H1 (cell line): ENCODE measurements around the gene BCAM. TPM values are rescaled to one million over a fixed set of nuclear protein-coding genes. Genes with fewer than 3 reads are reported as not detected.

Source experiments
- CTCF ChIA-PET: fragments of 300-600 bp; sonication (Branson Sonifier 250); formaldehyde crosslinking; loops from one replicate; lab custom pipeline; 2021; ENCODE audit not compliant: partially characterized antibody; lab: Charles Lee
- POLR2A ChIA-PET: fragments of 300-600 bp; sonication (Branson Sonifier 250); formaldehyde crosslinking; loops from one replicate; lab custom pipeline; 2021; ENCODE audit warnings: inconsistent platforms; ENCODE audit not compliant: partially characterized antibody; lab: Charles Lee
- DNase-seq, 2 experiments: peaks; one replicate each; pipeline versions ENCODE4 v3.0.0 to v3.0.0-alpha.2; 2010 to 2022; ENCODE audit warnings: low spot score in 2 of 2, low read depth in 1 of 2, mixed read lengths in 1 of 2
- FAIRE-seq: peaks from 2 replicates; lab custom pipeline; 2011; peaks lifted over from hg19 to GRCh38; lab: Jason Lieb, UNC
- H2AFZ ChIP-seq: 2 replicates; pipeline ENCODE4 v1.8.1; 2012; ENCODE audit warnings: low read length, inconsistent platforms
- H2AK5ac ChIP-seq: 2 replicates; pipeline ENCODE4 v1.6.1; 2013; ENCODE audit warnings: low read depth, low read length
- H2BK120ac ChIP-seq: replicated peaks from 2 replicates; pipeline ENCODE3; 2013; ENCODE audit warnings: low read depth, low read length, inconsistent platforms
- H2BK12ac ChIP-seq: 2 replicates; pipeline ENCODE4 v1.6.1; 2013; ENCODE audit warnings: low read depth, low read length
- H2BK15ac ChIP-seq: 2 replicates; pipeline ENCODE4 v1.6.1; 2013; ENCODE audit warnings: low read length
- H2BK20ac ChIP-seq: 2 replicates; pipeline ENCODE4 v1.6.1; 2013; ENCODE audit warnings: low read length
- H2BK5ac ChIP-seq: 2 replicates; pipeline ENCODE4 v1.6.1; 2013; ENCODE audit warnings: low read depth, low read length
- H3K14ac ChIP-seq: 2 replicates; pipeline ENCODE4 v1.6.1; 2013; ENCODE audit warnings: inconsistent platforms; ENCODE audit not compliant: insufficient read length
- H3K18ac ChIP-seq: 2 replicates; pipeline ENCODE4 v1.6.1; 2013; ENCODE audit warnings: low read length; ENCODE audit errors: extremely low read depth
- H3K23ac ChIP-seq: 2 replicates; pipeline ENCODE4 v1.6.1; 2013; ENCODE audit warnings: inconsistent platforms; ENCODE audit not compliant: insufficient read length
- H3K23me2 ChIP-seq: 2 replicates; pipeline ENCODE4 v1.6.1; 2013; ENCODE audit warnings: low read depth, low read length
- H3K27ac ChIP-seq: 2 replicates; pipeline ENCODE4 v1.6.1; 2011; ENCODE audit warnings: low read depth, low read length, inconsistent platforms
- H3K27me3 ChIP-seq, 4 experiments: replicated peaks in 1 of 4; 1 replicate in 1 of 4; 2 replicates in 3 of 4; pipeline versions ENCODE4 v1.6.1 to v1.8.1; 2011 to 2013; ENCODE audit warnings: low read length in 3 of 4, mild to moderate bottlenecking in 3 of 4, inconsistent platforms in 2 of 4, mixed read lengths in 2 of 4, moderate library complexity in 1 of 4; ENCODE audit not compliant: control insufficient read depth in 3 of 4, insufficient read depth in 3 of 4; ENCODE audit errors: extremely low read depth in 1 of 4
- H3K36me3 ChIP-seq, 4 experiments: 2 replicates each; pipeline versions ENCODE4 v1.6.1 to v1.8.1; 2011 to 2013; ENCODE audit warnings: mild to moderate bottlenecking in 4 of 4, low read length in 3 of 4, moderate library complexity in 2 of 4, control low read depth in 1 of 4, inconsistent platforms in 1 of 4; ENCODE audit not compliant: insufficient read depth in 4 of 4, control insufficient read depth in 2 of 4
- H3K4ac ChIP-seq: replicated peaks from 2 replicates; pipeline ENCODE3; 2013; ENCODE audit warnings: low read length, low read depth, mixed read lengths, inconsistent platforms; ENCODE audit not compliant: insufficient read length
- H3K4me1 ChIP-seq, 4 experiments: replicated peaks in 1 of 4; 1 replicate in 1 of 4; 2 replicates in 3 of 4; pipeline versions ENCODE4 v1.6.1 to v1.8.1; 2011 to 2013; ENCODE audit warnings: low read length in 3 of 4, inconsistent platforms in 2 of 4, mixed read lengths in 1 of 4; ENCODE audit not compliant: insufficient read depth in 4 of 4, control insufficient read depth in 3 of 4
- H3K4me2 ChIP-seq, 2 experiments: 2 replicates each; pipeline versions ENCODE4 v1.6.1 to v1.8.1; 2011 to 2013; ENCODE audit warnings: low read depth in 2 of 2, low read length in 2 of 2, control low read depth in 1 of 2, inconsistent platforms in 1 of 2, mild to moderate bottlenecking in 1 of 2; ENCODE audit not compliant: insufficient read depth in 1 of 2
- H3K4me3 ChIP-seq, 4 experiments: fragments of 200-600, 300-600 bp in 1 of 4; sonication (generic), shearing (Covaris generic), sonication (Bioruptor Twin) in 1 of 4; 2 replicates each; pipeline versions ENCODE4 v1.5.1 to v1.8.1; 2011 to 2016; ENCODE audit warnings: low read length in 4 of 4, low read depth in 3 of 4, control low read depth in 2 of 4, inconsistent platforms in 2 of 4, mild to moderate bottlenecking in 2 of 4, mixed read lengths in 1 of 4, moderate library complexity in 1 of 4; ENCODE audit not compliant: insufficient read depth in 2 of 4; ENCODE audit errors: extremely low read depth in 1 of 4
- H3K56ac ChIP-seq: replicated peaks from 2 replicates; pipeline ENCODE3; 2013; ENCODE audit warnings: low read depth, mild to moderate bottlenecking, mixed read lengths, low read length, inconsistent platforms; ENCODE audit not compliant: insufficient read length
- H3K79me1 ChIP-seq: 2 replicates; pipeline ENCODE4 v1.6.1; 2013; ENCODE audit warnings: low read depth, low read length, control low read depth
- H3K79me2 ChIP-seq, 2 experiments: 2 replicates each; pipeline versions ENCODE4 v1.6.1 to v1.8.1; 2012 to 2013; ENCODE audit warnings: low read length in 2 of 2, mild to moderate bottlenecking in 2 of 2, inconsistent platforms in 1 of 2; ENCODE audit not compliant: insufficient read depth in 2 of 2, control insufficient read depth in 1 of 2
- H3K9ac ChIP-seq, 4 experiments: replicated peaks in 1 of 4; 1 replicate in 1 of 4; 2 replicates in 3 of 4; pipeline versions ENCODE4 v1.6.1 to v1.8.1; 2011 to 2013; ENCODE audit warnings: low read depth in 3 of 4, low read length in 3 of 4, control low read depth in 2 of 4, mild to moderate bottlenecking in 2 of 4, moderate library complexity in 2 of 4, inconsistent platforms in 1 of 4; ENCODE audit errors: extremely low read depth in 1 of 4
- H3K9me3 ChIP-seq, 2 experiments: 2 replicates each; pipeline versions ENCODE4 v1.6.1 to v1.8.1; 2012 to 2013; ENCODE audit warnings: mild to moderate bottlenecking in 2 of 2, moderate library complexity in 2 of 2, control low read depth in 1 of 2, inconsistent platforms in 1 of 2, low read depth in 1 of 2, low read length in 1 of 2, mixed read lengths in 1 of 2; ENCODE audit not compliant: insufficient read depth in 2 of 2
- H4K20me1 ChIP-seq, 2 experiments: replicated peaks in 1 of 2; 2 replicates each; pipeline versions ENCODE3 to v1.8.1; 2011 to 2013; ENCODE audit warnings: inconsistent platforms in 2 of 2, low read length in 2 of 2, mild to moderate bottlenecking in 1 of 2; ENCODE audit not compliant: insufficient read depth in 2 of 2, control insufficient read depth in 1 of 2
- H4K5ac ChIP-seq: 2 replicates; pipeline ENCODE4 v1.6.1; 2013; ENCODE audit warnings: low read length, low read depth, mixed read lengths, inconsistent platforms; ENCODE audit not compliant: insufficient read length
- H4K8ac ChIP-seq: 2 replicates; pipeline ENCODE4 v1.8.0; 2013; ENCODE audit warnings: mild to moderate bottlenecking, moderate library complexity, low read length, inconsistent platforms; ENCODE audit not compliant: insufficient read depth; ENCODE audit errors: extremely low read depth
- H4K91ac ChIP-seq: replicated peaks from 2 replicates; pipeline ENCODE3; 2013; ENCODE audit warnings: low read length, mixed read lengths, inconsistent platforms; ENCODE audit not compliant: insufficient read length
- EGR1 ChIP-seq: IDR thresholded peaks from 2 replicates; pipeline ENCODE4 v1.6.1; 2011; ENCODE audit warnings: low read depth, low read length, borderline replicate concordance
- FOSL1 ChIP-seq: IDR thresholded peaks from 2 replicates; pipeline ENCODE4 v1.6.1; 2011; ENCODE audit warnings: mild to moderate bottlenecking, low read depth, low read length, moderate library complexity; ENCODE audit not compliant: insufficient read depth
- KDM5A ChIP-seq: fragments of 200-600 bp; IDR thresholded peaks from 2 replicates; pipeline ENCODE4 v1.7.1; 2012; ENCODE audit warnings: mild to moderate bottlenecking, low read length, inconsistent platforms, mixed read lengths
- NRF1 ChIP-seq: IDR thresholded peaks from 2 replicates; pipeline ENCODE4 v1.6.1; 2011; ENCODE audit warnings: mild to moderate bottlenecking, low read depth, low read length, improper control_type of control experiment
- RXRA ChIP-seq: IDR thresholded peaks from 2 replicates; pipeline ENCODE4 v1.6.1; 2011; ENCODE audit warnings: low read depth, mild to moderate bottlenecking, low read length, moderate library complexity; ENCODE audit not compliant: insufficient read depth
- TAF1 ChIP-seq: IDR thresholded peaks from 2 replicates; pipeline ENCODE4 v1.6.1; 2011; ENCODE audit warnings: mild to moderate bottlenecking, low read depth, low read length
- YY1 ChIP-seq: IDR thresholded peaks from 2 replicates; pipeline ENCODE4 v1.6.1; 2011; ENCODE audit warnings: low read depth, mild to moderate bottlenecking, low read length
- WGBS, 2 experiments: shearing (Covaris generic) in 1 of 2; methylation state at CpG; one replicate each; pipeline versions ENCODE4 v1.1.6 to v1.1.7; 2013 to 2015; ENCODE audit warnings: low lambda C conversion rate in 2 of 2, mixed read lengths in 2 of 2, inconsistent platforms in 1 of 2, low coverage in 1 of 2, missing lambda C conversion rate in 1 of 2; ENCODE audit not compliant: insufficient replicate concordance in 2 of 2, insufficient coverage in 1 of 2, insufficient read length in 1 of 2; ENCODE audit errors: extremely low coverage in 1 of 2, missing lambda C conversion rate in 1 of 2; 5-methylcytosine and 5-hydroxymethylcytosine counted together
- polyA plus RNA-seq, 7 experiments: library from polyadenylated mRNA; depleted of rRNA in 3 of 7; stranded (reverse) in 5 of 7; unstranded in 2 of 7; fragments of >200 nt in 5 of 7; fragments of 200-250 nt in 2 of 7; gene quantifications; 1 replicate in 5 of 7; 2 replicates in 1 of 7; 4 replicates in 1 of 7; pipeline versions ENCODE4 v1.2.1 to v1.2.3, GENCODE V29; 2011 to 2013; ENCODE audit warnings: missing spikeins in 2 of 7, mixed read lengths in 2 of 7
- total RNA-seq: library from RNA; stranded (reverse); fragmentation: NEBNext Ultra II Directional; extraction: Animal tissue kit (Norgen Biotek cat#: 25700); gene quantifications from 2 replicates; pipeline ENCODE4 v1.2.1, GENCODE V29; 2021
- TF ChIP-seq, protein P1 (sequence below): IDR thresholded peaks from 2 replicates; pipeline ENCODE4 v1.6.1; 2012; ENCODE audit warnings: inconsistent platforms
- TF ChIP-seq, protein P2 (sequence below): IDR thresholded peaks from 2 replicates; pipeline ENCODE4 v1.6.1; 2012; ENCODE audit warnings: inconsistent platforms

BCAM gene
- total and polyA plus RNA-seq, 2 of the 8 experiments (the other 6 are each of a cell fraction or from before 2014, with no cell fraction given): 32.5 to 81.4 TPM

DNA sequence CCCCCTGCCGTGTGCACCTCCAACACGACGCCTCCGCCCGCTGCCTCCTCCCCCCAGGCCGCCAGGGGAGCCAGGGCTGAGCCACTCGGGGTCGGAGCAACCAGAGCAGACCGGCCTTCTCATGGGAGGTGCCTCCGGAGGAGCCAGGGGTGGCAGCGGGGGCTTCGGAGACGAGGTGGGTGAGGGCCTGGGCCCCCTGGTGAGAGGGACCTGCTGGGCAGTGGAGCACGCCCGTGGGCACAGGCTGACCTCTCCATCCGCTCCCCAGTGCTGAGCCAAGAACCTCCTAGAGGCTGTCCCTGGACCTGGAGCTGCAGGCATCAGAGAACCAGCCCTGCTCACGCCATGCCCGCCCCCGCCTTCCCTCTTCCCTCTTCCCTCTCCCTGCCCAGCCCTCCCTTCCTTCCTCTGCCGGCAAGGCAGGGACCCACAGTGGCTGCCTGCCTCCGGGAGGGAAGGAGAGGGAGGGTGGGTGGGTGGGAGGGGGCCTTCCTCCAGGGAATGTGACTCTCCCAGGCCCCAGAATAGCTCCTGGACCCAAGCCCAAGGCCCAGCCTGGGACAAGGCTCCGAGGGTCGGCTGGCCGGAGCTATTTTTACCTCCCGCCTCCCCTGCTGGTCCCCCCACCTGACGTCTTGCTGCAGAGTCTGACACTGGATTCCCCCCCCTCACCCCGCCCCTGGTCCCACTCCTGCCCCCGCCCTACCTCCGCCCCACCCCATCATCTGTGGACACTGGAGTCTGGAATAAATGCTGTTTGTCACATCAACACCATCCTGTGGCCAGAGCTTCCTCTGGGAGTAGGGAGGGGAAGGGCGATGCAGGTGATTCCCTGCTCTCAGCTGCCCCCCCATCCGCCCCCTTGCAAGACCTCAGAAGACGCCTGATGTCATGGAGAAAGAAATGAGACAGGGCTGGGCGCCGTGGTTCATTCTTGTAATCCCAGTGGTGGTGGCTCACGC, 12.0 kb downstream of the BCAM start:
- Histone ChIP-seq H2BK120ac (no peak overlapping the region), H3K18ac (no peak overlapping the region), H3K27ac (no peak overlapping the region), H3K4me1 (0 out of 7 replicates have a peak, but pooled peaks cover 0 to 3% (median 0%) of the 10 kb centered on the region in 4 experiments), H3K4me2 (no peak overlapping the region), H2BK5ac (no peak overlapping the region), H4K91ac (no peak overlapping the region), H2BK20ac (no peak overlapping the region), H3K36me3 (peaks cover 0 to 17% (median 3%) of the 10 kb centered on the region in 4 experiments; a peak in 4 of 8 replicates), H3K23me2 (peaks cover 8% of the 10 kb centered on the region; the same call in 1 of the 2 replicates), H4K20me1 (peaks cover 0 to 3% of the 10 kb centered on the region in 2 experiments), H3K27me3 (peaks cover 0 to 10% (median 5%) of the 10 kb centered on the region in 4 experiments; a peak in 4 of 7 replicates), H3K4ac (no peak overlapping the region), H3K79me2 (no peaks in the 10 kb centered on the region), H4K5ac (no peak overlapping the region), H3K23ac (no peak overlapping the region), H3K4me3 (no peak overlapping the region), H2BK12ac (no peak overlapping the region), H3K56ac (no peak overlapping the region), H3K9ac (no peak overlapping the region), H3K14ac (no peak overlapping the region), H3K79me1 (no peaks in the 10 kb centered on the region; the same call in 1 of the 2 replicates), H3K9me3 (no peaks in the 10 kb centered on the region), H2BK15ac (no peak overlapping the region), H2AFZ (no peak overlapping the region), H2AK5ac (no peak overlapping the region), H4K8ac (no peak overlapping the region)
- ChIA-PET CTCF (interaction anchor here (0.7 to 3.5 kb wide), 10 partner anchors 8 to 98 kb away, joined by 3 to 19 read pairs (median 6); partner anchors contain the start of gene NECTIN2), POLR2A (interaction anchor here (1.6 to 4.0 kb wide), 4 partner anchors 10 to 27 kb away, joined by 5 to 37 read pairs (median 11); partner anchors contain the start of genes BCAM and NECTIN2)
- TF ChIP-seq RXRA (no peak), YY1 (no peak), KDM5A (no peak), EGR1 (no peak), NRF1 (no peak), FOSL1 (no peak), TAF1 (no peak)
- TF ChIP-seq, protein P1, sequence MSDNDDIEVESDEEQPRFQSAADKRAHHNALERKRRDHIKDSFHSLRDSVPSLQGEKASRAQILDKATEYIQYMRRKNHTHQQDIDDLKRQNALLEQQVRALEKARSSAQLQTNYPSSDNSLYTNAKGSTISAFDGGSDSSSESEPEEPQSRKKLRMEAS: no peak
- TF ChIP-seq, protein P2, sequence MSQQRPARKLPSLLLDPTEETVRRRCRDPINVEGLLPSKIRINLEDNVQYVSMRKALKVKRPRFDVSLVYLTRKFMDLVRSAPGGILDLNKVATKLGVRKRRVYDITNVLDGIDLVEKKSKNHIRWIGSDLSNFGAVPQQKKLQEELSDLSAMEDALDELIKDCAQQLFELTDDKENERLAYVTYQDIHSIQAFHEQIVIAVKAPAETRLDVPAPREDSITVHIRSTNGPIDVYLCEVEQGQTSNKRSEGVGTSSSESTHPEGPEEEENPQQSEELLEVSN: no peak
- FAIRE-seq (no peak), DNase-seq (no peak)
- 86% methylated on average over 16 of the region's 35 CpGs; no CpG with 5 or more reads in 1 of the 2 experiments for WGBS, 2 experiments
